Mucosa of rectum (tissue), 2 donors: ENCODE results near the gene TRAF3.

Experiments used
- H3K27ac ChIP-seq, 2 donors: one replicate each; pipeline ENCODE4 v1.7.0; 2013; ENCODE audit warnings: inconsistent platforms in 2 of 2, low read depth in 2 of 2, low read length in 2 of 2
- H3K27me3 ChIP-seq, 2 donors: one replicate each; pipeline ENCODE4 v1.7.0; 2013; ENCODE audit warnings: low read length in 2 of 2; ENCODE audit not compliant: control insufficient read depth in 2 of 2, insufficient read depth in 2 of 2
- H3K36me3 ChIP-seq, 2 donors: one replicate each; pipeline ENCODE4 v1.7.0; 2013; ENCODE audit warnings: low read length in 2 of 2; ENCODE audit not compliant: control insufficient read depth in 2 of 2, insufficient read depth in 2 of 2
- H3K4me1 ChIP-seq, 2 donors: one replicate each; pipeline ENCODE4 v1.7.0; 2013; ENCODE audit warnings: low read length in 2 of 2, mild to moderate bottlenecking in 1 of 2; ENCODE audit not compliant: control insufficient read depth in 2 of 2, insufficient read depth in 2 of 2
- H3K4me3 ChIP-seq, 2 donors: one replicate each; pipeline ENCODE4 v1.7.0; 2013; ENCODE audit warnings: low read length in 2 of 2
- H3K9ac ChIP-seq, 2 donors: one replicate each; pipeline ENCODE4 v1.7.0; 2013; ENCODE audit warnings: low read length in 2 of 2, low read depth in 1 of 2, mild to moderate bottlenecking in 1 of 2
- H3K9me3 ChIP-seq, 2 donors: one replicate each; pipeline ENCODE4 v1.7.0; 2013; ENCODE audit warnings: low read length in 2 of 2; ENCODE audit not compliant: control insufficient read depth in 2 of 2
- donor health status: healthy.
- donor health status: Normal muscosa, but diverticular disease.

The TRAF3 gene

DNA sequence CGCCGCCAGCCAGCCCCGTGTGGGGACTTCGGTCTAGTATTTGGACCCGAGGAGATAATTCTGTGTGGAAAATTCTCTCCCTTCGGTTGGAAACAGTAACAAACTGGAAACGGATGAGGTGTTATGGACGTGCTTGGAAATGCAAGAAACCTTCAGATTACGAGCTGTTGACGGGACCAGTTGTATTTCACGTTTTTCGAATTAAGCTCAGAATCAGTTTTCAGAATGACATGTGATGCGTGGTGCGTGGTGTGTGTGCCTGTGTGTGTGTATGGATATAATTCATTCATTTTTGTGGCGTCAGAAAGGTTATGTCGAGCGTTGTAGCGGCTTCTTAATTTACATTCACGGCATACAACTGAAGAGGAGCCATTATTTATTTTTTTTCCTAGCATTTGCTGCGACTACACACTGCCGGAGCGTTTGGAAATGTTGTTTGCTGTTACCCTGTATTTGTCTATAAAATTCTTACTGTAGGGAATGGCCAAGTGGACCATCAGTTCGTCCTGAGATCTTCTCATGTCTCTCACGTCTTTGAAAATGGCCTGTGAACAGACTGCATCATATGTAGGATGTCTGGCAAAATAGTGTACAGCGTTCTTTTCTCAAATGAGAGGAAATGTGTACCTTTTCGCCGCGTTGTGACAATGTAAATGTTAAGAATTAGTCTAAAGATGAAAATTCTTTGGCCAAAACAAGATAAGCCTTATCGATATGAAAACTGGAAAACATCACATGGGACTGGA lies 1.3 kb downstream of the TRAF3 start:
- peak overlapping the region; percentile 73 to 85 for H3K27ac ChIP-seq
- no peaks in the 10 kb centered on the region for H3K27me3 ChIP-seq
- H3K4me3 ChIP-seq: peak overlapping the region; percentile 79 to 80
- no peaks in the 10 kb centered on the region for H3K36me3 ChIP-seq
- H3K9me3 ChIP-seq: no peaks in the 10 kb centered on the region
- peak overlapping the region; percentile 81 to 89 for H3K9ac ChIP-seq
- H3K4me1 ChIP-seq: peaks cover 22 to 30% of the 10 kb centered on the region in 2 donors

DNA sequence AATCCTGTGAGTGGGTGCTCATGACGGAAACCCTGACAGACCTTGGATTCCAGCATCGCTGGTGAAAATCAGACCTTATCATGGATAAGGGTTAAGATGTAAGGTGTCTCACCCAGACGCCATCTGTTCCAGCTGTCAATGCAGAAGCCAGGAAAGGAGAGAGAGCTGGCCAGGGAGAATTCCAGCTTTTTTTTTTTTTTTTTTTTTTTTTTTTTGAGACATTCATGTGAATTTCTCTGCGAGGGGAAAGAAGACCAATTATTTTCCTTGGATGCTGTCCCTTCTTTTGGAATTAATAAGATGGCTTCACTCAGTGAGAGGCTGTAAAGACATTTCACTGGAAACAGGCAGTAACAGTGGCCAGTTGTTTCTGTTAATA lies 1.8 kb downstream of the TRAF3 start:
- Histone ChIP-seq H3K4me1 (peaks cover 22 to 30% of the 10 kb centered on the region in 2 donors), H3K9me3 (no peaks in the 10 kb centered on the region), H3K27me3 (no peaks in the 10 kb centered on the region), H3K27ac (no peak overlapping the region), H3K9ac (peak overlapping the region; percentile 81 to 89), H3K4me3 (peak overlapping the region; percentile 79 to 80), H3K36me3 (no peaks in the 10 kb centered on the region)

DNA sequence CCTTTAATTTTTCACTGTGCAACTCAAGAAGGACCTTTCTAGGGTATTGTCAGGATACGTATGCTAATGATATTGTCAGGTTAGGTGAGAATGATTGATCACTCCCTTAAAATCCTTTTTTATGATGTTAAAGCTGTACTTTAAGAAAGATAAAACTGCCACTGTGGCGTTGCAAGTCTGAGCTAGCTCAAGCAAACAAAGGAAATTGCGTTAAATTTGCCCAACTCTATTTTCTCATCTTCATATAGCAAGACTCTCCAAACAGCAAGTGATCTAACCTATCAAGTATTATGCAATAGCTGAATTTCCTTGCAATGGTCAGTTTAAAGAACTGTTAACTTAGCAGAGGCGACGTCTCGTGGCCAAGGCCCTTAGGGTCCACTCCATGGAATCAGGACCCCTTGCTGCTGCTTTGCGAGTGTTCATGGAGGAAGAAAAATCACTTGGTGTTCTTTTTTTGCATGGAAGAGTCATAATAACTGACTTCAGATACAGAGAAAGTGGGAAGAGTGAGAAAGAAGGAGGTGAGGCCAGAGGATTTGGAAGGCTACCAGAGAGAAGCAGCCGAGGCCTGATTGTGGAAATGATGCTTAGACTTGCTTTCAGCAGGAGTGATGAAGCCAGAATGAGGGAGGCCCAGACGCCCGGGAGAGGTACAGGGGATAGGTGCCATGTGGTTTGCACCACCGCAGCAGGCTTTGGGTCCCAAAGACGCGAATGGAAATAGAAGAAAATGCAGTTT lies 2.5 kb downstream of the TRAF3 start:
- peak overlapping the region in 1 of 2 donors; percentile 79 for H3K4me3 ChIP-seq

DNA sequence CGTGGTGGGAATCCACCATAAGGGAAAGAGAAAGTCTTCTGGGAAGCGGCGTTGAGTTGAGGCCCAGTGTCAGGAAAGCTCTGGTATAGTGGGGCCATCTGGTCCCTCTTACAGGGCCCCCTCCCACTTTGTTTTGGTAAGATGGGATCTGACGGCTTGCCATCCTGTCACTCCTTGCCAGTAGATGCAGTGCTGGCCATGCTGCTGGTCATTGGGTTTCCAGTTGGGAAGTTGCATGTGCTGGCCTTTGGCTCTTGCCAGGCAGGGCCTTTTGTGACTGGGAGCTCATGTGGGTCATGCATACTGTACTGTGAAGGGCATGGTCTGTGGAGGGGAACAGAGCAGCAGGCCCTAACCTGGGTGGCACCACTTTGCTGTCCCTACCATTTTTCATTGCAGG lies 3.8 kb downstream of the TRAF3 start:
- H3K4me1 ChIP-seq: peaks cover 13 to 26% of the 10 kb centered on the region in 2 donors
- H3K27ac ChIP-seq: no peak overlapping the region
- H3K9ac ChIP-seq: no peak overlapping the region
- H3K9me3 ChIP-seq: no peaks in the 10 kb centered on the region
- H3K4me3 ChIP-seq: no peak overlapping the region
- no peaks in the 10 kb centered on the region for H3K27me3 ChIP-seq
- H3K36me3 ChIP-seq: no peaks in the 10 kb centered on the region

More for the DNA sequence above, 2.5 kb downstream of the TRAF3 start:
- Histone ChIP-seq H3K9me3 (no peaks in the 10 kb centered on the region), H3K4me1 (peaks cover 19 to 26% of the 10 kb centered on the region in 2 donors), H3K36me3 (no peaks in the 10 kb centered on the region), H3K9ac (no peak overlapping the region), H3K27ac (no peak overlapping the region), H3K27me3 (no peaks in the 10 kb centered on the region)

DNA sequence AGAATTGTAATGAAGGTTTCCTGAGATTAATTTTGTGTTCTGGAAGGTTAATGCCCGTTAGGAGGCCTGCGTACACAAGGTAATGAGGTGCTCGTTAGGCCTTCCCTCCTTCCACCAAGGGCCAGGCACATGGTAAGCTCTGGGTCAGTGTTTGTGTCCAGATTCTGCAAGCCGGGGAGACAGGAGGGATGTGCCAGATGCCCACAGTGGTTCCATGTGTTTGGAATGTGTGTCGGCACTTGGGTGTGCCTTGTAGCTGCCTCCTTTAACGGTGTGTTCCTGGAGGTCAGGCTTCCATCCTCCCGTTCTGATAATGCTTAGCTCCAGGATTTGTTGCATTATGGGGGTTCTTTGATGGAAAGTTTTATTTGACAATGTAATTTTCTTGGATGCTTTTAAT lies 5.7 kb downstream of the TRAF3 start:
- no peaks in the 10 kb centered on the region for H3K27me3 ChIP-seq
- no peak overlapping the region for H3K9ac ChIP-seq
- H3K27ac ChIP-seq: no peak overlapping the region
- H3K4me1 ChIP-seq: peaks cover 6 to 19% of the 10 kb centered on the region in 2 donors
- H3K4me3 ChIP-seq: no peak overlapping the region
- H3K9me3 ChIP-seq: no peaks in the 10 kb centered on the region
- no peaks in the 10 kb centered on the region for H3K36me3 ChIP-seq

DNA sequence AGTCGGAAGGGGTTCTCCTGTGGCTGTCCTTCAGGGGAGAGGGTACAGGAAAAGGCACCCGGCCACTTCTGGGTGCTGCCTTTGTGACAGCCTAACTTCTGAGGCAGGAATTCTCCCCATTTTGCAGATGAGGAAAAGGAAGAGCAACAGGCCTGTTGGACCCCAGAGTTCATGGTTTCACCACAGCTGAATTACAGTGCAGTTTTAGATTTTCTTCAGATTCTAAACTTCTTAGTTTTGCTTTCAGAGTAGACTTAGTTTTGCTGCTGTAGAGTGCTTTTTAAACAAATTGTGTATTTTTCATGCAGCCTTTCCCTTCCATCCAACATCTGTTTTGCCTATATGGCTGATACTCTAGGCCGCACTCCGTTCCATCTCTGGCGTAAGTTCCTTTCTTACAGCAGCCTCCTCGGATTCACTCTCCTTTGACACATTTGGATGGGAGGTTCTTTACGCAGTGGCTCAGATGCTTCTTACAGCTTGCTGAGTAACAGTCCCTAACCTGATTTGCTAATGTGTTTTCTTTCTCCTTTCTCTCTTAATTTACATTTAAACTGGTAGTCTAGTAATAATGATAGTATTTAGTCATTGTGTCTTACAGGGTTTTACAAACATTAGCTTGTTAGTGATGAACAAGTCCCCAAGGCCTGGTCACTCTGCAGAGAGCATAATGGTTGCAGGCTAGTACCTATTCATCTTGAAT lies 7.8 kb downstream of the TRAF3 start:
- Histone ChIP-seq H3K27me3 (no peaks in the 10 kb centered on the region), H3K27ac (peak overlapping the region; percentile 24 to 52), H3K36me3 (no peaks in the 10 kb centered on the region), H3K9ac (no peak overlapping the region), H3K9me3 (no peaks in the 10 kb centered on the region), H3K4me3 (no peak overlapping the region), H3K4me1 (peaks cover under 1 to 3% of the 10 kb centered on the region in 2 donors)

DNA sequence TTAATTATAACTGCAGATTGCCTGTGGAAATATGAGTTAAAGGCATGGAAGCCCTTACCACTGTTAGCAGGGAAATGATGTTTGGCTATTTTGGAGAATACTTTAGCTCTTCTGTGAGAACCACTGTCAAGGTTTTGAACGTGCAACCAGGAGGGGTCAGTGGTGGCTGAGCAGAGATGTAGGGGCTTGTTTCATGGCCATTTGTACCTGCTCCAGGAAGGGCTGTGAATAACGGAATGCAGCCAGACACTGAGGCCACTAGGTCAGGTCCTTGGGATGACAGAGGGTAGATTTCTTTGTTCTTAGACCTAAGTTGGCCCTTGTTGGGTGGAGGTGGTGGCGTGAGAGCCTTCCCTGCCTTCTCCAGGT lies 8.3 kb downstream of the TRAF3 start:
- Histone ChIP-seq H3K9ac (no peak overlapping the region), H3K27ac (peak overlapping the region in 1 of 2 donors; percentile 24)

DNA sequence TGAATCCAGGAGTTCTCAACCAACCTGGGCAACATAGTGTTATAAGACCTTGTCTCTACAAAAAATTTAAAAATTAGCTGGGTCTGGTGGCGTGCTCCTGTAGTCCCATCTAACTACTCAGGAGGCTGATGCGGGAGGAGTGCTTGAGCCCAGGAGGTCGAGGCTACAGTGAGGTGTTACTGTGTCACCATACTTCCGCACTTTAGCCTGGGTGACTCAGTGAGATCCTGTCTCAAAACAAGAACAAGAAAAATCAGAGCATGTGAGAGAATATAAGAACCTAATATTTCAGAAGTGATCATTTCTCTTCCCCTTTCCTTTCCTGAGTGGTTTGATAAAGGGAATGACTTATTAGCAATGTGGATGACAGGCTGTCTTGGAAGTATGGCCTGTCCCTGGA lies 9.5 kb downstream of the TRAF3 start:
- H3K4me1 ChIP-seq: peaks cover 0 to 3% of the 10 kb centered on the region in 2 donors
- H3K36me3 ChIP-seq: no peaks in the 10 kb centered on the region
- no peaks in the 10 kb centered on the region for H3K9me3 ChIP-seq
- no peak overlapping the region for H3K27ac ChIP-seq
- H3K4me3 ChIP-seq: no peak overlapping the region
- no peak overlapping the region for H3K9ac ChIP-seq
- H3K27me3 ChIP-seq: no peaks in the 10 kb centered on the region

More for the DNA sequence above, 8.3 kb downstream of the TRAF3 start:
- H3K4me3 ChIP-seq: no peak overlapping the region
- peaks cover 0 to 3% of the 10 kb centered on the region in 2 donors for H3K4me1 ChIP-seq
- H3K27me3 ChIP-seq: no peaks in the 10 kb centered on the region
- H3K36me3 ChIP-seq: no peaks in the 10 kb centered on the region
- H3K9me3 ChIP-seq: no peaks in the 10 kb centered on the region

DNA sequence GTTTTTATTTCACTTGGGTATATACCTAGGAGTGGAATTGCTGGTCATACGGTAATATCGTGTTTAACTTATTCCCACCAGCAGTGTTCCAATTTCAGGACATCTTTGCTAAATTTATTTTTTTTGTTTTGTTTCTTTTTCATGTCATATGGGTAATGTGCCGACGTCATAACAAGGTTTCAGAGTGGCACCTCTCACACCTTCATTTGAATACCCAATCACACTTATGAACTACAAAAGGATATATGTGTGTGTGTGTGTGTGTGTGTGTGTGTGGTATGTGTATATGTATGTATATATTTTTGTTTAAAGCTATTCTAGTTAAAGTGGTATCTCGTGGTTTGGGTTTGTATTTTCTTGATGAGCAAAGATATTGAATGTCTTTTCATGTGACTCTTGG lies 12.1 kb downstream of the TRAF3 start:
- no peaks in the 10 kb centered on the region for H3K27me3 ChIP-seq
- no peak overlapping the region for H3K4me3 ChIP-seq
- no peak overlapping the region for H3K27ac ChIP-seq
- no peaks in the 10 kb centered on the region for H3K9me3 ChIP-seq
- H3K4me1 ChIP-seq: peaks cover 0 to 3% of the 10 kb centered on the region in 2 donors
- H3K9ac ChIP-seq: no peak overlapping the region
- H3K36me3 ChIP-seq: no peaks in the 10 kb centered on the region
